Ramos (cell line): ENCODE data around the gene HOXA7.

ENCODE experiments used
- in situ Hi-C: fragments of 300-500 bp; cut with MboI; formaldehyde crosslinking; loops from one replicate; pipeline ENCODE4 v1.14.3; 2022; ENCODE audit warnings: low sequenced_read_pairs; ENCODE audit not compliant: unreplicated experiment

The HOXA7 gene

GRCh38 chr7:27184337-27185012 is 28.0 kb upstream of the HOXA7 start:
- in situ Hi-C loops: no loop called here

GRCh38 chr7:27183682-27184336 is 27.3 kb upstream of the HOXA7 start:
- in situ Hi-C loops: no loop called here

GRCh38 chr7:27182861-27183681 is 26.6 kb upstream of the HOXA7 start:
- in situ Hi-C loops: no loop called here

GRCh38 chr7:27182285-27182841 is 25.9 kb upstream of the HOXA7 start:
- in situ Hi-C loops: no loop called here

GRCh38 chr7:27181795-27182275 is 25.4 kb upstream of the HOXA7 start:
- in situ Hi-C loops: no loop called here

- in situ Hi-C loops: no loop called here
Measured at GRCh38 chr7:27180431-27181420, 24.3 kb upstream of the HOXA7 start.

GRCh38 chr7:27179503-27180430 is 23.3 kb upstream of the HOXA7 start:
- in situ Hi-C loops: no loop called here

GRCh38 chr7:27179030-27179429 is 22.6 kb upstream of the HOXA7 start:
- in situ Hi-C loops: no loop called here

- in situ Hi-C loops: no loop called here
Measured at GRCh38 chr7:27178366-27178765, 21.9 kb upstream of the HOXA7 start.

GRCh38 chr7:27177795-27178320 is 21.4 kb upstream of the HOXA7 start:
- in situ Hi-C loops: no loop called here

- in situ Hi-C loops: no loop called here
Measured at GRCh38 chr7:27176962-27177794, 20.7 kb upstream of the HOXA7 start.

GRCh38 chr7:27176524-27176845 is 20.0 kb upstream of the HOXA7 start:
- in situ Hi-C loops: no loop called here

- in situ Hi-C loops: no loop called here
Measured at GRCh38 chr7:27175626-27176523, 19.4 kb upstream of the HOXA7 start.

- in situ Hi-C loops: loop anchor here (25.0 kb wide), 2 partner anchors 1113 to 1288 kb away; no protein-coding TSS in a partner anchor
Measured at GRCh38 chr7:27174874-27175625, 18.6 kb upstream of the HOXA7 start.

- in situ Hi-C loops: loop anchor here (25.0 kb wide), 2 partner anchors 1112 to 1287 kb away; no protein-coding TSS in a partner anchor
Measured at GRCh38 chr7:27173956-27174873, 17.7 kb upstream of the HOXA7 start, which contains the start of gene HOXA10. Gene HOXA10, minus strand, starts transcription at chr7:27174320. Its CDS starts 14 bp downstream, at chr7:27174306.
